A549 (cell line): ENCODE measurements around the gene RBX1. TPM values are rescaled to one million over a fixed set of nuclear protein-coding genes. Genes with fewer than 3 reads are reported as not detected.

ENCODE experiments used
- ATAC-seq, 2 experiments: fragments of 200-7000 bp in 1 of 2; fragments of >200 bp in 1 of 2; cut with Nextera tagmentation in 1 of 2; cut with Tn5 transposase in 1 of 2; 3 replicates each; pipeline versions ENCODE4 v1.8.0 to v1.9.1; 2018 to 2020; ENCODE audit warnings: mild to moderate bottlenecking in 1 of 2, moderate library complexity in 1 of 2
- CTCF ChIA-PET: fragments of 300-600 bp; sonication (Branson Sonifier 250); formaldehyde crosslinking; extraction: SDS; loops from one replicate; lab custom pipeline; 2021; ENCODE audit warnings: antibody characterized with exemption, inconsistent platforms; lab: Yijun Ruan, JAX
- POLR2A ChIA-PET: fragments of 350-600 bp; formaldehyde crosslinking; extraction: SDS; loops from one replicate; lab custom pipeline; 2021; ENCODE audit warnings: antibody characterized with exemption, inconsistent platforms; lab: Yijun Ruan, JAX
- DNase-seq, 2 experiments: peaks; one replicate each; pipeline versions ENCODE4 v3.0.0 to v3.0.0-alpha.2; 2011 to 2016; ENCODE audit warnings: low read depth in 1 of 2, low spot score in 1 of 2
- FAIRE-seq: peaks from 2 replicates; lab custom pipeline; 2011; peaks lifted over from hg19 to GRCh38; lab: Jason Lieb, UNC
- H3K27ac ChIP-seq, 2 experiments: fragments of >200 bp; sonication (Bioruptor Twin); formaldehyde crosslinking; 3 replicates each; pipeline ENCODE4 v1.5.1; 2016 to 2017
- H3K4me1 ChIP-seq: fragments of >200 bp; sonication (Bioruptor Twin); formaldehyde crosslinking; 3 replicates; pipeline ENCODE4 v1.6.1; 2016
- H3K4me2 ChIP-seq: fragments of >200 bp; sonication (Bioruptor Twin); formaldehyde crosslinking; 3 replicates; pipeline ENCODE4 v1.6.1; 2016
- H3K4me3 ChIP-seq: fragments of >200 bp; sonication (Bioruptor Twin); formaldehyde crosslinking; 3 replicates; pipeline ENCODE4 v1.5.1; 2016
- H3K9me3 ChIP-seq: fragments of >200 bp; sonication (Bioruptor Twin); formaldehyde crosslinking; 3 replicates; pipeline ENCODE4 v1.6.1; 2016
- BHLHE40 ChIP-seq: IDR thresholded peaks from 2 replicates; pipeline ENCODE4 v1.6.1; 2012; ENCODE audit warnings: low read depth, low read length, inconsistent platforms
- CHD4 ChIP-seq: fragments of 200-600 bp; sonication (generic); IDR thresholded peaks from 2 replicates; pipeline ENCODE4 v1.6.1; 2016; ENCODE audit warnings: antibody characterized with exemption, mild to moderate bottlenecking, borderline replicate concordance
- EHF ChIP-seq: fragments of 250-450 bp; sonication (Bioruptor Pico); IDR thresholded peaks from 2 replicates; pipeline ENCODE4 v1.5.0; 2020; ENCODE audit warnings: mild to moderate bottlenecking
- EP300 ChIP-seq, 2 experiments: fragments of >200 bp; sonication (Bioruptor Twin); formaldehyde crosslinking; IDR thresholded peaks; 2 replicates in 1 of 2; 3 replicates in 1 of 2; pipeline ENCODE4 v1.6.1; 2016 to 2017
- FOXS1 ChIP-seq: fragments of 250-450 bp; sonication (Bioruptor Pico); IDR thresholded peaks from 2 replicates; pipeline ENCODE4 v1.5.0; 2020; ENCODE audit warnings: mild to moderate bottlenecking, moderate library complexity
- HEYL ChIP-seq: fragments of 250-450 bp; sonication (Bioruptor Pico); IDR thresholded peaks from 2 replicates; pipeline ENCODE4 v1.8.0; 2021; ENCODE audit warnings: mild to moderate bottlenecking, moderate library complexity
- HOXB13 ChIP-seq: fragments of 250-450 bp; sonication (Bioruptor Pico); IDR thresholded peaks from 2 replicates; pipeline ENCODE4 v1.5.0; 2020; ENCODE audit warnings: low read depth, mild to moderate bottlenecking, moderate library complexity
- MAZ ChIP-seq: fragments of 150-350 bp; IDR thresholded peaks from 2 replicates; pipeline ENCODE4 v1.6.1; 2014; ENCODE audit warnings: antibody characterized with exemption, low read depth, low read length, borderline replicate concordance
- RCOR1 ChIP-seq: fragments of 150-350 bp; IDR thresholded peaks from 2 replicates; pipeline ENCODE4 v1.6.1; 2014; ENCODE audit warnings: antibody characterized with exemption, low read length, low read depth
- RFX5 ChIP-seq: fragments of 450-650 bp; IDR thresholded peaks from 2 replicates; pipeline ENCODE4 v1.7.1; 2014; ENCODE audit warnings: antibody characterized with exemption, mild to moderate bottlenecking, moderate library complexity
- SREBF2 ChIP-seq: fragments of 450-650 bp; IDR thresholded peaks from 2 replicates; pipeline ENCODE4 v1.6.1; 2014; ENCODE audit warnings: mild to moderate bottlenecking, moderate library complexity
- TFCP2L1 ChIP-seq: fragments of 250-450 bp; sonication (Bioruptor Pico); IDR thresholded peaks from 2 replicates; pipeline ENCODE4 v1.5.0; 2021; ENCODE audit warnings: mild to moderate bottlenecking
- ZFP36 ChIP-seq: fragments of 450-650 bp; IDR thresholded peaks from 2 replicates; pipeline ENCODE4 v1.6.1; 2014; ENCODE audit warnings: borderline replicate concordance; ENCODE audit not compliant: partially characterized antibody
- ZSCAN20 ChIP-seq: fragments of 250-450 bp; sonication (Bioruptor Pico); IDR thresholded peaks from 2 replicates; pipeline ENCODE4 v1.8.0; 2022; ENCODE audit warnings: mild to moderate bottlenecking, moderate library complexity
- WGBS: methylation state at CpG from one replicate; pipeline ENCODE4 v1.1.6; 2017; ENCODE audit errors: missing lambda C conversion rate; 5-methylcytosine and 5-hydroxymethylcytosine counted together
- polyA plus RNA-seq, 4 experiments: library from polyadenylated mRNA; depleted of rRNA in 3 of 4; stranded (reverse); fragments of >200 nt; fragmentation: RNase III in 1 of 4; extraction: RNeasy Plus Mini Kit Qiagen cat#74134 plus additional on column Dnase treatment in 1 of 4; gene quantifications; 2 replicates in 3 of 4; 3 replicates in 1 of 4; pipeline ENCODE4 v1.2.3, GENCODE V29; 2011 to 2017
- TF ChIP-seq, protein P1 (sequence below): IDR thresholded peaks from 2 replicates; pipeline ENCODE4 v1.6.1; 2012; ENCODE audit warnings: low read depth, borderline replicate concordance
- TF ChIP-seq, protein P2 (sequence below): IDR thresholded peaks from 2 replicates; pipeline ENCODE4 v1.6.1; 2012
- TF ChIP-seq, protein P3 (sequence below): fragments of 200-600 bp; sonication (generic); IDR thresholded peaks from 2 replicates; pipeline ENCODE4 v1.6.1; 2016; ENCODE audit warnings: antibody characterized with exemption, mild to moderate bottlenecking, moderate library complexity
- TF ChIP-seq, protein P4 (sequence below): IDR thresholded peaks from 2 replicates; pipeline ENCODE4 v1.6.1; 2012

RBX1 gene
- polyA plus RNA-seq, 2 of the 4 experiments (the other 2 are of a cell fraction), result 61.7 to 82.3 TPM

DNA sequence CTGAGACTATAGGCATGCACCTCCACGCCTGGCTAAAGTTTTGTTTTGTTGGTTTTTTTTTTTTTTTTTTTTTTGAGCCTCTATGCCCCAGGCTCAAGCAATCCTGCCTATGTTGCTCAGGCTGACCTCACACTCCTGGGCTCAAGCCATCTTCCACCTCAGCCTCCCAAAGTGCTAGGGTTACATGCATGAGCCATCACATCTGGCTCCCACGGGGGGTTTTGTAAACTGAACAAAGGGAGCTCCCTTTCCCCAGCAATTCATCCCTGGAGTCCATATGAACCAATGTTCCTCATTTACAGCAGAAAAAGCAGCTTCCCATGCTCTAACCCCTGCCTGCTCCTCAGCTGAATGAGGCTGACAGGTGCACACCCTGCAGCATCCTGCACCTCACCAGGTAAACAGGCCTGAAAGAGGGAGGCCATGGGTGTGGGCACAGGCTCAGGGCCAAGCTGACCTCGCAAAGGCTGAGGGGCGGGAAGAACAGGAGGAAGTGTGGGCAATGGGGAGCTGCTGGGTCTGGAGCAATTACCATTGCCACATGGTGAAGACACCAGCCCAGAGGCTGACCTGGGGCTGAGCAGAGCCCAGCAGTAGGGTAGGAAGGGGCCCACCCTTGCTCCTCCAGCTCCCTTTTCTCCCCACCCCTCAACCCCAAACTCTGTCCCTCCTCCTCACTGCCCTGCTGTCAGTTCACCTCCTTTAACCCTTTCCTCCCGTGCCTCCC is 58.2 kb downstream of the RBX1 start:
- POLR2A ChIA-PET, result interaction anchor here (0.6 to 1.7 kb wide), 2 partner anchors 12 to 36 kb away, joined by 5 read pairs; no protein-coding TSS in a partner anchor
- FAIRE-seq (no peak), DNase-seq (no peak), ATAC-seq (no peak)
- 41% methylated on average over 5 of the region's 5 CpGs for WGBS
- TF ChIP-seq EHF (CRISPR knock-in tag), result no peak
- no peak for TF ChIP-seq ZSCAN20 (CRISPR knock-in tag)
- TF ChIP-seq, protein P1, sequence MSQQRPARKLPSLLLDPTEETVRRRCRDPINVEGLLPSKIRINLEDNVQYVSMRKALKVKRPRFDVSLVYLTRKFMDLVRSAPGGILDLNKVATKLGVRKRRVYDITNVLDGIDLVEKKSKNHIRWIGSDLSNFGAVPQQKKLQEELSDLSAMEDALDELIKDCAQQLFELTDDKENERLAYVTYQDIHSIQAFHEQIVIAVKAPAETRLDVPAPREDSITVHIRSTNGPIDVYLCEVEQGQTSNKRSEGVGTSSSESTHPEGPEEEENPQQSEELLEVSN, result no peak
- TF ChIP-seq, all 56 proteins: peak for 0
- CTCF ChIA-PET, result interaction anchor here (0.9 to 1.5 kb wide), 3 partner anchors 10 to 228 kb away, joined by 3 to 4 read pairs (median 3); no protein-coding TSS in a partner anchor
- Histone ChIP-seq H3K9me3 (no peaks in the 10 kb centered on the region), H3K4me1 (no peaks in the 10 kb centered on the region), H3K4me3 (no peak overlapping the region), H3K27ac (no peak overlapping the region), H3K4me2 (no peak overlapping the region)

DNA sequence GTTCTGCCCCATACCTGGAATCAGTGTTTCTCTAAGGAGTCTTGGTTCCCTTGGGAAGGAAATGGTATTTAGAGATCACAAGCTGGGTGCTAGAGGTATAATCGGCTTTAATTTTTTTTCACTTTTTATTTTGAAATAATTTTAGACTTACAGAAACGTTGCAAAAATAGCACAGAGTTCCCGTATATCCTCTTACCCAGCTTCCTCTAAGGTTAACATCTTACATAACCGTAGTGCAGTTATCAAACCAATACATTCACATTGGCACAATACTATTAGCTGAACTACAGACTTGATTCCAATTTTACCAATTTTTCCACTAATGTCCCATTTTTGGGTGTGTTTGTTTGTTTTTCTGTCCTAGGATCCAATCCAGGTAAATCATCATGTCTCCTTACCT is 63.8 kb downstream of the RBX1 start:
- no peak for FAIRE-seq
- DNase-seq, result no peak
- no peak for TF ChIP-seq RCOR1
- TF ChIP-seq, protein P2, sequence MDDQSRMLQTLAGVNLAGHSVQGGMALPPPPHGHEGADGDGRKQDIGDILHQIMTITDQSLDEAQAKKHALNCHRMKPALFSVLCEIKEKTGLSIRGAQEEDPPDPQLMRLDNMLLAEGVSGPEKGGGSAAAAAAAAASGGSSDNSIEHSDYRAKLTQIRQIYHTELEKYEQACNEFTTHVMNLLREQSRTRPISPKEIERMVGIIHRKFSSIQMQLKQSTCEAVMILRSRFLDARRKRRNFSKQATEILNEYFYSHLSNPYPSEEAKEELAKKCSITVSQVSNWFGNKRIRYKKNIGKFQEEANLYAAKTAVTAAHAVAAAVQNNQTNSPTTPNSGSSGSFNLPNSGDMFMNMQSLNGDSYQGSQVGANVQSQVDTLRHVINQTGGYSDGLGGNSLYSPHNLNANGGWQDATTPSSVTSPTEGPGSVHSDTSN, result no peak
- no peak for TF ChIP-seq EP300 (IDR thresholded peaks at IDR 0.05)
- no peak for TF ChIP-seq RFX5
- TF ChIP-seq TFCP2L1 (CRISPR knock-in tag), result no peak
- Histone ChIP-seq H3K4me1 (no peaks in the 10 kb centered on the region), H3K4me2 (no peak overlapping the region), H3K9me3 (no peaks in the 10 kb centered on the region), H3K4me3 (no peak overlapping the region), H3K27ac (no peak overlapping the region)
- POLR2A ChIA-PET, result no interaction called here
- 66% methylated on average over 4 of the region's 4 CpGs for WGBS
- no peak for ATAC-seq
- CTCF ChIA-PET, result interaction anchor here (1.1 kb wide), 2 partner anchors 9 to 92 kb away, joined by 3 read pairs; no protein-coding TSS in a partner anchor

DNA sequence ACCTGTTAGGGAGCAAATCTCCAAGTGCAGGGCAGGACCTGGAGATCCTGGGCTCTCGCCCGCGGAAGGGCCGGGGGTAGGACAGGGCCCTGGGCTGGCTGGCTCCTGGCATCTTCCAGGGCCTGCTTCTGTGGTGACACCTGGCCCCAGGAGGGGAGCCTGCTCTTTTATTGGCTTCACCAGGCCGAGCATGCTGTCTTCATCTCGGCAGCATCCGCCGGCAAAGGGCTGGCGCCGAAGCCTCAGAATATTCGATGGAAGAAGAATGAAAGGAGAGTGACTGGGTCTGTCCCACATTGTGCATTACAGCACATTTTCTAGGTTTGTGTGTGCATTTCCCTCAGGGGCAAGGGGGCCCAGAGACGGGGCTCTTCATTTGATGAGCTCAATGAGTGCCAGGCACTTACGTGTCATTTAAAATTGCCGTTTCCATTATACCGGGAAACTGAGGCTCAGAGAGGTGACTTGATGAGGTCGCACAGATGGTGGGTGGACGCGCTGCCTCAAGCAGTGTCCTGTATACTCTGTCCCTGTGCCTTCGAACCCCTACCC is 70.0 kb downstream of the RBX1 start:
- WGBS, result 50% methylated on average over 19 of the region's 19 CpGs
- no peak for FAIRE-seq
- TF ChIP-seq HOXB13 (CRISPR knock-in tag) (no peak), ZFP36 (no peak), HEYL (CRISPR knock-in tag) (no peak), RFX5 (no peak), CHD4 (no peak), SREBF2 (no peak), FOXS1 (CRISPR knock-in tag) (no peak), MAZ (no peak), BHLHE40 (no peak)
- TF ChIP-seq, protein P3, sequence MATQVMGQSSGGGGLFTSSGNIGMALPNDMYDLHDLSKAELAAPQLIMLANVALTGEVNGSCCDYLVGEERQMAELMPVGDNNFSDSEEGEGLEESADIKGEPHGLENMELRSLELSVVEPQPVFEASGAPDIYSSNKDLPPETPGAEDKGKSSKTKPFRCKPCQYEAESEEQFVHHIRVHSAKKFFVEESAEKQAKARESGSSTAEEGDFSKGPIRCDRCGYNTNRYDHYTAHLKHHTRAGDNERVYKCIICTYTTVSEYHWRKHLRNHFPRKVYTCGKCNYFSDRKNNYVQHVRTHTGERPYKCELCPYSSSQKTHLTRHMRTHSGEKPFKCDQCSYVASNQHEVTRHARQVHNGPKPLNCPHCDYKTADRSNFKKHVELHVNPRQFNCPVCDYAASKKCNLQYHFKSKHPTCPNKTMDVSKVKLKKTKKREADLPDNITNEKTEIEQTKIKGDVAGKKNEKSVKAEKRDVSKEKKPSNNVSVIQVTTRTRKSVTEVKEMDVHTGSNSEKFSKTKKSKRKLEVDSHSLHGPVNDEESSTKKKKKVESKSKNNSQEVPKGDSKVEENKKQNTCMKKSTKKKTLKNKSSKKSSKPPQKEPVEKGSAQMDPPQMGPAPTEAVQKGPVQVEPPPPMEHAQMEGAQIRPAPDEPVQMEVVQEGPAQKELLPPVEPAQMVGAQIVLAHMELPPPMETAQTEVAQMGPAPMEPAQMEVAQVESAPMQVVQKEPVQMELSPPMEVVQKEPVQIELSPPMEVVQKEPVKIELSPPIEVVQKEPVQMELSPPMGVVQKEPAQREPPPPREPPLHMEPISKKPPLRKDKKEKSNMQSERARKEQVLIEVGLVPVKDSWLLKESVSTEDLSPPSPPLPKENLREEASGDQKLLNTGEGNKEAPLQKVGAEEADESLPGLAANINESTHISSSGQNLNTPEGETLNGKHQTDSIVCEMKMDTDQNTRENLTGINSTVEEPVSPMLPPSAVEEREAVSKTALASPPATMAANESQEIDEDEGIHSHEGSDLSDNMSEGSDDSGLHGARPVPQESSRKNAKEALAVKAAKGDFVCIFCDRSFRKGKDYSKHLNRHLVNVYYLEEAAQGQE, result no peak
- TF ChIP-seq, protein P4, sequence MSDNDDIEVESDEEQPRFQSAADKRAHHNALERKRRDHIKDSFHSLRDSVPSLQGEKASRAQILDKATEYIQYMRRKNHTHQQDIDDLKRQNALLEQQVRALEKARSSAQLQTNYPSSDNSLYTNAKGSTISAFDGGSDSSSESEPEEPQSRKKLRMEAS, result no peak
- ChIA-PET CTCF (interaction anchor here (0.6 to 1.3 kb wide), 2 partner anchors 9 to 98 kb away, joined by 3 read pairs; no protein-coding TSS in a partner anchor), POLR2A (interaction anchor here (0.6 to 3.0 kb wide), 6 partner anchors 12 to 307 kb away, joined by 4 to 29 read pairs (median 9); partner anchors contain the start of genes EP300, RANGAP1 and RBX1)
- Histone ChIP-seq H3K4me3 (peak overlapping the region; percentile 59), H3K9me3 (no peaks in the 10 kb centered on the region), H3K4me1 (peaks cover 7% of the 10 kb centered on the region; the same call in 1 of the 3 replicates), H3K4me2 (peak overlapping the region; percentile 89), H3K27ac (peak overlapping the region; percentile 85 to 100)
- peak in 1 of 2 experiments; percentile 4; a peak in 3 of 6 replicates for ATAC-seq
- no peak for DNase-seq
